Stimulated activated CD8-positive, alpha-beta memory T cell treated with anti-CD3 and anti-CD28 coated beads, Interleukin-4, amount 100 ng/mL, for 48 hours (primary cell): ENCODE results near the gene HTT.
"Not testable (repeated sequence)": the region's sequence is repeated elsewhere in the genome, so short reads cannot be mapped to it uniquely, and the experiment has no call there.

Experiments
- DNase-seq: peaks from one replicate; pipeline ENCODE4 v3.0.0-alpha.2; 2020

Gene HTT

GRCh38 chr4:3046623-3047022 lies 27.9 kb upstream of the HTT start:
- DNase-seq: no peak

DNA sequence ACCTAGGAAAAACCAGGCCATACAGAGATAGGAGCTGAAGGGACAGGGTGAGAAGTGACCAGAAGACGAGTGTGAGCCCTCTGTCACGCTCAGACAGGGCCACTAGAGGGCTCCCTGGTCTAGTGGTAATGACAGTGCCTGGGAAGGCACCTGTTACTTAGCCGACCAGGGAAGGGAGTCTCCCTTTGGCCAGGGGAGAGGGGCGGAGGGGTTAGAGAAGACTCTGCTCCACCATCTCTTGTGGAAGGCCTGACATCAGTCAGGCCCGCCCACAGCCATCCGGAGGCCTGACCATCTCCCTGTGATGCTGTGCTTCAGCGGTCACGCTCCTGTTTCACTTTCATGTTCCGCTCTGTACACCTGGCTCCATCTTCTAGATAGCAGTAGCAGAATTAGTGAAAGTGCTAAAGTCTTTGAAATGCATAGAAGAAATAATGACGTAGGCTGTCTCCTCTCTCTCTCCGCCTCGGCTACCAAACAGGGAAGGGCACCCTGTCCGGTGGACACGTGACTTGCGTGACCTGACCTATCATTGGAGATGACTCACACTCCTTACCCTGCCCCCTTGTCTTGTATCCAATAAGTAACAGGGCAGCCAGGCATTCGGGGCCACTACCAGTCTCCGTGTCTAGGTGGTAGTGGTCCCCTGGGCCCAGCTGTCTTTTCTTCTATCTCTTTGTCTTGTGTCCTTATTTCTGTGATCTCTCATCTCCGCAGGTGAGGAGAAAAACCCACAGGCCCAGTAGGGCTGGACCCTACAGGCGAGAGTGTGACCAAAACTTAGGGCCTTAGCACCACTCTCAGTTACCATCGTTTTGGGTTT lies 26.8 kb upstream of the HTT start:
- DNase-seq: peak; percentile 82

DNA sequence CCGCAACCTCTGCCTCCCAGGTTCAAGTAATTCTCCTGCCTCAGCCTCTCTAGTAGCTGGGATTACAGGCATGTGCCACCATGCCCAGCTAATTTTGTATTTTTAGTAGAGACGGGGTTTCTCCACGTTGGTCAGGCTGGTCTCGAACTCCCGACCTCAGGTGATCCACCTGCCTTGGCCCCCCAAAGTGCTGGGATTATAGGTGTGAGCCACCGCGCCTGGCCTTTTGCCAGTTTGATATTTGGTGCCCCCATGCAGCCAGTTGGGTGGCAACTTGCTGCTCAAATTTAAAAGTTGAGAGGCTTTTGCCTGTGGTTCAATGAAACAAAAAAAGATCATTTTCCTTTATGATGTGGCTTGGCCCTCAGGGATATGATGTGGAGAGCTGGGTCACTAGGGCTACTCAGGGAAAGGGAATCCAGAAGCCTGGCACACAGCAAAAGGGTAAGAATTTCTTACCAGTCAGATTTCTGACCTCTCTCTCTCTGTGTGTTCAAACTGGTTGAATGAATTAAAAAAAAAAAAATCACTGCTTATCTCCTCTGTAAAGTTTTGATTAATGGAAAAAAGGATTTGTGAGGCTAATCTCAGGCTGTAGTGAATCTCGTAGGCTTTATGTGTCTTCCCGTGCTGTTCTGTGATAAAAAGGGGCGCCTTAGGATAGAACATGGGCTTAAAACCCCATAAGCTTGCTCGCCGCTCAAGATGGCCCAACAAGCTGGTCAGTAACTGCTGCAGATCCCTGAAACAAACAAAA lies 23.2 kb upstream of the HTT start:
- DNase-seq: not testable (repeated sequence)

- DNase-seq: no peak
Observed at GRCh38 chr4:3054169-3054759, 20.2 kb upstream of the HTT start.

- no peak for DNase-seq
Observed at GRCh38 chr4:3059943-3060342, 14.5 kb upstream of the HTT start.

- DNase-seq: no peak
Observed at GRCh38 chr4:3060946-3061345, 13.5 kb upstream of the HTT start.

GRCh38 chr4:3062471-3062870 lies 12.0 kb upstream of the HTT start:
- no peak for DNase-seq

- no peak for DNase-seq
Observed at GRCh38 chr4:3065551-3065950, 8.9 kb upstream of the HTT start.

DNA sequence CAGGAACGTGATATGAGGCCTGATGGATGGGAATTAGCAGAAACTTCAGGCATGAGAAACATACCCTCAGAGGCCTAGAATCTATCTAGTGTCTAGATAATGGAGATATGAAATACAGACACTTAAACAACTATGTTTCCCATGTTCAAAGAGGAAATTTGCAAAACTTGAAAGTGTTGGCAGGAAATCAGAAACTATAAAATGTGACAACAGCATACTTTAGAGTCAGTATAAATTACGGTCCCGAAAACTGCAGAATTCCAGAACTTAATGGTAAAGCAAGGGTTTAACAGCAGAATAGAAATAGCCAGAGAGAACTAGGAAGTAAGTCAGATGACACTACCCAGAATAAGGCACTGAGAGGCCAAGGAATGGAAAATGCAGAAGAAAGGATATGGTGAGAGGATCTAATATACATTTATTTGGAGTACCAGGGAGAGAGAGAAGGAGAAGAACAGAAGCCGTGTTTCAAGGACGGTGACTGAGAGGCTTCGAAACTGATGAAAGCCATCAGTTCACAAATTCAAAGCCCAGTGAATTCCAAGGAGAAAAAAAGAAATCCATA lies 7.6 kb upstream of the HTT start:
- no peak for DNase-seq

DNA sequence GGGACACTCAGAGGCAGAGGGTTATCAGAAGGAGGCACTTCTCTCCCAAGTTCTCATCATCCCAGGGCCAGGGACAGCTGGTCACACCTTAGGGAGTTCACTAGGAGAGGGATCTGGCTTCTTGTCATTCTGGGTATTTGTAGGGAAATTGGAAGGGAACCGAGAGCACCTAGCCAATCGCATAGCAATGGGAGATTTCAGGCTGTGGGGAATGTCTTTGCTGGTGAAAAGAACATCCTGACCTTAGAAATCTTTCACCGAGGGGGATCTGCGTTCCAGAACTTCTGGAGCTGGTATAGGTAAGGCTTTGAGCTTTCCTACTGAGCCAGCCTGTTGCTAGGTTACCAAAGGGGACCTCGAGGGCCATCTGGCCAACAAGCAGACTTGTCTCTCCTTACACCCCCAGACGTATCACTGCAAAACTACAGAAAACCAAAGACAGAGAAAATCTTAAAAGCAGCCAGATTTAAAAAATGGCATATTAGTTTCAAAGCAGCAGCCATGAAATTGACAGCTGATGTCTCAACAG lies 6.9 kb upstream of the HTT start:
- DNase-seq: no peak

DNA sequence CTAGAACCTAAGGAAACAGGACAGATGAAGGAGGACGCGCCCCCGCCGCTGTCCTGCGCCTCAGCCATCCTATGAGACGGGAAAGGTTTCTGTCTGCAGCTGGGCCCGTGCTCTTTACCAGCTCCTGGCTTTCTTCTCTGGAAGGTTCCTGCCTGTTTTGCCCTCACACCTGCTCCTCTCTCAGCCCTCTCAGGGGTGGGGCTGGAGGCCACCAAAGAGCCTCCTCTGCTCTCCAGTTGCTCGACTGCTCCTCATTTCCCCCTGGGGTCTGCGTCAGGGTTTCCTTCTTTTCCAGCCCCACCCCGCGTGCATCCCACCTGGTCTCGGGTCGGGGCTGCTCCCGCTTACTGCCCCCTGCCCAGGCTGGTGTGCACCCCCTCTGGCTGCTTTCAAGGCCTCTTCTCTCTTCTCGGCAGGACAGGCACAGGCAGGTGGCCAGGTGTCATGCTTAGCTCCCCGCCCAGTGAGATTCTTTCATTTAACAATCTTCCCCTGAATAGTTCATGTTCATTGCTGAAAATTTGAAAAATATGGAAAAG lies 4.8 kb upstream of the HTT start:
- no peak for DNase-seq

DNA sequence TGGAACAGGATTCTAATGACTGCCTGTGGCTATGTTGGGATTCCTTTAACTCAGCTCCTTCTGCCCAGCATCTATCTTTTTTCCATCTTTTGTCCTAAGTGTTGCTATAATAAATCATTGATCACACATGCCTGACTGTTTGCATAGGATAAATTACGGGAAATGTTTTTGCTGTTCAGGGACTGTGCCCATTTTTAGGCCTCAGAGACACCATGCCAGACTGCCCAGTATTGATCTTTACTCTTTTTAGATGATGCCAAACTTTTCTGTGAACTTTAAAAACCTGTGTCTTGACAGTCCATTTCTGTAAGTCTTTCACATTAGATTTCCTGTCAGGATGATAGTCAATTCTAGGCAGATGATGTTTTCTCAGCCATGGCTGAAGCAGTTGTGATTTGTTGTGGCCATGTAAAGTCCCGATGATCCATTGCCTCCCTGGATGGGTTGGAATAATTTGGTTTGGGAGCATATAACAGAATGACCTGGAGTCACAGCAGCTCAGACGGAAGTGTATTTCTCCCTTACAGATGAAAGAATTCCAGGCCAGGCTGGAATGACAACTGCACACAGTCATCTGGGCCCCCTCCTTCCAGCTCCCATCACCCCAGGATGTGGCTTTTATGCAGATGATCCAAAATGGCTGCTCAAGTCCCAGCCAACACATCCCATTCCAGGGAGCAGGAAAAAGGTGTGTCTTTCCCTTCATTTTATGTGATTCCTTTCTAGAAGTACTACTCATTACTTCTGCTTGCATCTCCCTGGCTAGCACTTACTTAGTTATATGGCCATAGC lies 3.6 kb upstream of the HTT start:
- no peak for DNase-seq

DNA sequence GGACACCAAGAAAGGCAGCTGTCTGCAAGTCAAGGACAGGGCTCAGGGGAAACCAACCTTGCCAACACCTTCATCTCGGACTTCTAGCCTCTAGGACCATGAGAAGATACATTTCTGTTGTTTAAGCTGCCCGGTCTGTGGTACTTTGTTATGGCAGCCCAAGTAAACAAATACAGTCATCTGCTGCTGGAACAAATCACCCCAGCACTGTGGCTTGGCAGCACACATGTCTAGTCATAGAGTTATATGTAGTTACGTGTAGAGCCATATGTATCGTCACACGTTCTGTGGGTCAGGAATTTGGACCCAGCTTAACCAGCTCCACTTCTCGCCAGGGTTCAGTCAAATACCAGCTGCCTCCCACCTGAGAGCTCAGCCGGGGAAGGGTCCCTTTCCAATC lies 2.7 kb upstream of the HTT start:
- DNase-seq: no peak

DNA sequence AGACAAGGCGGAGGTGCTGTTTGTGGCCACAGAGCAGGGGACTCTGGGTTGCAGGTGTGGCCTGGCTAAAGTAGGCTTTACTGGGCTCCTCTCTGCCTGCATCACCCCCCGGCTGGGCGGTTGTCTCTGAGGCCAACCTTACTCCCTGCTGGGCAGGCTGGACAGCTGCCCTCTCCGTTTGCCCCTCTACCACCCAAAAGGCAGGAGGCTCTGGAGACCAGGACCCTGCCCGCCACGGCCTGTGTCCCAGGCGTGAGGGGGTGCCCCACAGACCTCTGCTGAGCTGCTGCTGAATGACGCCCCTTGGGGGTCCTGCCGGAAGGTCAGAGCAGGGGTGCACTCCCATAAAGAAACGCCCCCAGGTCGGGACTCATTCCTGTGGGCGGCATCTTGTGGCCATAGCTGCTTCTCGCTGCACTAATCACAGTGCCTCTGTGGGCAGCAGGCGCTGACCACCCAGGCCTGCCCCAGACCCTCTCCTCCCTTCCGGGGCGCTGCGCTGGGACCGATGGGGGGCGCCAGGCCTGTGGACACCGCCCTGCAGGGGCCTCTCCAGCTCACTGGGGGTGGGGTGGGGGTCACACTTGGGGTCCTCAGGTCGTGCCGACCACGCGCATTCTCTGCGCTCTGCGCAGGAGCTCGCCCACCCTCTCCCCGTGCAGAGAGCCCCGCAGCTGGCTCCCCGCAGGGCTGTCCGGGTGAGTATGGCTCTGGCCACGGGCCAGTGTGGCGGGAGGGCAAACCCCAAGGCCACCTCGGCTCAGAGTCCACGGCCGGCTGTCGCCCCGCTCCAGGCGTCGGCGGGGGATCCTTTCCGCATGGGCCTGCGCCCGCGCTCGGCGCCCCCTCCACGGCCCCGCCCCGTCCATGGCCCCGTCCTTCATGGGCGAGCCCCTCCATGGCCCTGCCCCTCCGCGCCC lies 1.1 kb upstream of the HTT start:
- DNase-seq: no peak

GRCh38 chr4:3074846-3075651 lies 568 bp downstream of the HTT start:
- DNase-seq: peak; percentile 71

- no peak for DNase-seq
Observed at GRCh38 chr4:3075652-3075981, 1.1 kb downstream of the HTT start.

GRCh38 chr4:3077796-3078195 lies 3.3 kb downstream of the HTT start:
- DNase-seq: no peak

DNA sequence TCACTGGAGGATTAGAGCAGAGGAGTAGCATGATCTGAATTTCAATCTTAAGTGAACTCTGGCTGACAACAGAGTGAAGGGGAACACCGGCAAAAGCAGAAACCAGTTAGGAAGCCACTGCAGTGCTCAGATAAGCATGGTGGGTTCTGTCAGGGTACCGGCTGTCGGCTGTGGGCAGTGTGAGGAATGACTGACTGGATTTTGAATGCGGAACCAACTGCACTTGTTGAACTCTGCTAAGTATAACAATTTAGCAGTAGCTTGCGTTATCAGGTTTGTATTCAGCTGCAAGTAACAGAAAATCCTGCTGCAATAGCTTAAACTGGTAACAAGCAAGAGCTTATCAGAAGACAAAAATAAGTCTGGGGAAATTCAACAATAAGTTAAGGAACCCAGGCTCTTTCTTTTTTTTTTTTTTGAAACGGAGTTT lies 5.2 kb downstream of the HTT start:
- DNase-seq: peak; percentile 20

- no peak for DNase-seq
Observed at GRCh38 chr4:3082925-3083515, 8.5 kb downstream of the HTT start.

GRCh38 chr4:3083732-3084131 lies 9.3 kb downstream of the HTT start:
- no peak for DNase-seq
